Endothelial cell of umbilical vein (primary cell): ENCODE measurements around the gene FOXF1. TPM values are rescaled to one million over a fixed set of nuclear protein-coding genes. Genes with fewer than 3 reads are reported as not detected.

Experiments
- BruUV-seq: library from RNA; stranded (reverse); fragments of 400-500 nt; replicated peaks from 2 replicates; lab custom pipeline; 2021; lab: Mats Ljungman, UMichigan
- CTCF ChIA-PET: fragments of 300-600, 350-600 bp; sonication (Branson Sonifier 250); formaldehyde crosslinking; loops from one replicate; lab custom pipeline; 2021; ENCODE audit warnings: antibody characterized with exemption, inconsistent platforms; lab: Charles Lee
- POLR2A ChIA-PET: fragments of 300-600, 350-600 bp; sonication (Branson Sonifier 250); formaldehyde crosslinking; loops from one replicate; lab custom pipeline; 2021; ENCODE audit warnings: antibody characterized with exemption, inconsistent platforms; lab: Charles Lee
- DNase-seq: peaks from one replicate; pipeline ENCODE4 v3.0.0-alpha.2; 2011; ENCODE audit warnings: low read depth, low spot score
- FAIRE-seq: peaks from 2 replicates; lab custom pipeline; 2011; peaks lifted over from hg19 to GRCh38; lab: Jason Lieb, UNC
- H2AFZ ChIP-seq: 2 replicates; pipeline ENCODE4 v1.6.0; 2012; ENCODE audit warnings: low read depth, low read length, control low read depth, inconsistent platforms
- H3K27ac ChIP-seq: 2 replicates; pipeline ENCODE4 v1.5.1; 2011; ENCODE audit warnings: low read depth, mild to moderate bottlenecking, control low read depth, low read length, moderate library complexity; ENCODE audit not compliant: insufficient read depth
- H3K27me3 ChIP-seq, 2 experiments: 2 replicates each; pipeline versions ENCODE4 v1.6.0 to v1.6.1; 2011; ENCODE audit warnings: low read length in 2 of 2, mixed read lengths in 1 of 2; ENCODE audit not compliant: control insufficient read depth in 2 of 2, insufficient read depth in 2 of 2
- H3K36me3 ChIP-seq, 2 experiments: 2 replicates in 1 of 2; 3 replicates in 1 of 2; pipeline ENCODE4 v1.5.1; 2011; ENCODE audit warnings: low read length in 2 of 2, mild to moderate bottlenecking in 1 of 2, moderate library complexity in 1 of 2; ENCODE audit not compliant: control insufficient read depth in 2 of 2, insufficient read depth in 2 of 2; ENCODE audit errors: extremely low read depth in 1 of 2
- H3K4me1 ChIP-seq: 3 replicates; pipeline ENCODE4 v1.5.1; 2011; ENCODE audit warnings: mild to moderate bottlenecking, low read length; ENCODE audit not compliant: control insufficient read depth, insufficient read depth; ENCODE audit errors: extremely low read depth
- H3K4me2 ChIP-seq: 2 replicates; pipeline ENCODE4 v1.6.1; 2011; ENCODE audit warnings: low read length, control low read depth, mixed read lengths; ENCODE audit not compliant: insufficient read depth
- H3K4me3 ChIP-seq, 3 experiments: fragments of 200-600 bp in 1 of 3; sonication (generic), shearing (Covaris generic) in 1 of 3; replicated peaks in 1 of 3; 2 replicates each; pipeline ENCODE4 v1.5.1; 2011 to 2016; ENCODE audit warnings: control low read depth in 3 of 3, low read length in 3 of 3, mild to moderate bottlenecking in 2 of 3, inconsistent platforms in 1 of 3, low read depth in 1 of 3, moderate library complexity in 1 of 3; ENCODE audit not compliant: insufficient read depth in 1 of 3
- H3K79me2 ChIP-seq: 2 replicates; pipeline ENCODE4 v1.6.0; 2012; ENCODE audit warnings: low read length, inconsistent platforms; ENCODE audit not compliant: control insufficient read depth, insufficient read depth
- H3K9ac ChIP-seq: replicated peaks from 2 replicates; pipeline ENCODE3; 2011; ENCODE audit warnings: low read length, control low read depth; ENCODE audit not compliant: insufficient read depth; ENCODE audit errors: extremely low read depth
- H3K9me1 ChIP-seq: replicated peaks from 3 replicates; pipeline ENCODE4 v1.6.0; 2011; ENCODE audit warnings: mild to moderate bottlenecking, low read length; ENCODE audit not compliant: control insufficient read depth, insufficient read depth; ENCODE audit errors: extremely low read depth
- H3K9me3 ChIP-seq: replicated peaks from 2 replicates; pipeline ENCODE4 v1.5.1; 2012; ENCODE audit warnings: low read length, inconsistent platforms; ENCODE audit not compliant: control insufficient read depth, insufficient read depth
- H4K20me1 ChIP-seq: replicated peaks from 2 replicates; pipeline ENCODE3; 2011; ENCODE audit warnings: mild to moderate bottlenecking, low read length; ENCODE audit not compliant: control insufficient read depth, insufficient read depth; ENCODE audit errors: extremely low read depth
- EZH2 ChIP-seq: IDR thresholded peaks from 2 replicates; pipeline ENCODE4 v1.6.1; 2012; ENCODE audit warnings: borderline replicate concordance, low read depth, mild to moderate bottlenecking, moderate library complexity, low read length, inconsistent platforms; ENCODE audit not compliant: severe bottlenecking
- FOS ChIP-seq: IDR thresholded peaks from 2 replicates; pipeline ENCODE4 v1.6.1; 2011; ENCODE audit warnings: mild to moderate bottlenecking, low read length, moderate library complexity, borderline replicate concordance; ENCODE audit not compliant: insufficient read depth
- GATA2 ChIP-seq: IDR thresholded peaks from 2 replicates; pipeline ENCODE4 v1.7.0; 2011; ENCODE audit warnings: low read depth, mild to moderate bottlenecking, moderate library complexity, mixed read lengths, low read length; ENCODE audit not compliant: insufficient read length, insufficient read depth
- JUN ChIP-seq: IDR thresholded peaks from 2 replicates; pipeline ENCODE4 v1.6.1; 2011; ENCODE audit warnings: borderline replicate concordance, low read depth; ENCODE audit not compliant: insufficient read length, insufficient read depth
- MAX ChIP-seq: IDR thresholded peaks from 2 replicates; pipeline ENCODE4 v1.6.1; 2011; ENCODE audit not compliant: insufficient read depth, insufficient read length
- MYC ChIP-seq: IDR thresholded peaks from one replicate; pipeline ENCODE4 v1.6.1; 2011; ENCODE audit warnings: mild to moderate bottlenecking, low read depth, low read length
- POLR2A ChIP-seq: IDR thresholded peaks from 2 replicates; pipeline ENCODE4 v1.6.1; 2012; ENCODE audit warnings: low read depth, mild to moderate bottlenecking, control low read depth, low read length
- POLR2AphosphoS5 ChIP-seq: IDR thresholded peaks from 2 replicates; pipeline ENCODE4 v1.6.1; 2012; ENCODE audit warnings: low read depth, mild to moderate bottlenecking, control low read depth, low read length, moderate library complexity; ENCODE audit not compliant: insufficient read depth
- dilution Hi-C: fragments of 300-500 bp; cut with MboI; formaldehyde crosslinking; loops from one replicate; pipeline ENCODE4 v1.15.0; 2019; ENCODE audit warnings: low sequenced_read_pairs; ENCODE audit not compliant: extremely low pct_ligation_motif_present
- intact Hi-C: fragments of 100-400 bp; cut with micrococcal nuclease; formaldehyde crosslinking; loops from one replicate; pipeline ENCODE4 v1.10.0; 2022
- polyA plus RNA-seq, 4 experiments: library from polyadenylated mRNA; depleted of rRNA in 3 of 4; stranded (reverse) in 3 of 4; unstranded in 1 of 4; fragments of >200 nt; gene quantifications; 2 replicates each; pipeline versions ENCODE4 v1.2.1 to v1.2.3, GENCODE V29; 2011 to 2012; ENCODE audit warnings: missing spikeins in 1 of 4
- total RNA-seq: library from RNA; stranded (reverse); gene quantifications from 2 replicates; pipeline ENCODE4 v1.2.3, GENCODE V29; 2021
- TF ChIP-seq, protein P1 (sequence below), 2 donors: IDR thresholded peaks; 1 replicate in 1 of 2; 2 replicates in 1 of 2; pipeline ENCODE4 v1.5.1; 2011; ENCODE audit warnings: low read length in 2 of 2, mild to moderate bottlenecking in 2 of 2, moderate library complexity in 2 of 2, control low read depth in 1 of 2, inconsistent platforms in 1 of 2, low read depth in 1 of 2; ENCODE audit not compliant: insufficient read depth in 1 of 2; ENCODE audit errors: extremely low read depth in 1 of 2

The FOXF1 gene
- total and polyA plus RNA-seq, 2 donors (not counting 3 experiments of a cell fraction or from before 2014, with no cell fraction given), result 1.0 to 1.1 TPM

GRCh38 chr16:86557587-86557986, 47.3 kb downstream of the FOXF1 start:
- Histone ChIP-seq H3K27me3 (peaks cover 3 to 5% of the 10 kb centered on the region in 2 experiments), H3K27ac (no peak overlapping the region), H3K9me3 (no peaks in the 10 kb centered on the region), H3K79me2 (peaks cover 12% of the 10 kb centered on the region), H2AFZ (no peak overlapping the region), H3K4me1 (peaks cover 12% of the 10 kb centered on the region), H4K20me1 (no peaks in the 10 kb centered on the region), H3K4me2 (no peak overlapping the region), H3K4me3 (no peak overlapping the region), H3K9me1 (no peaks in the 10 kb centered on the region), H3K36me3 (no peaks in the 10 kb centered on the region), H3K9ac (no peak overlapping the region)
- FAIRE-seq, result no peak
- no peak for DNase-seq
- ChIA-PET CTCF (interaction anchor here (1.4 to 2.4 kb wide), 3 partner anchors 316 to 741 kb away, joined by 4 to 11 read pairs (median 6); no protein-coding TSS in a partner anchor), POLR2A (no interaction called here)
- dilution Hi-C loops (no loop called here), intact Hi-C loops (no loop called here)
- TF ChIP-seq FOS (no peak), POLR2A (no peak), GATA2 (no peak), EZH2 (no peak), MYC (no peak), POLR2AphosphoS5 (no peak), JUN (no peak), MAX (no peak)
- TF ChIP-seq, protein P1, sequence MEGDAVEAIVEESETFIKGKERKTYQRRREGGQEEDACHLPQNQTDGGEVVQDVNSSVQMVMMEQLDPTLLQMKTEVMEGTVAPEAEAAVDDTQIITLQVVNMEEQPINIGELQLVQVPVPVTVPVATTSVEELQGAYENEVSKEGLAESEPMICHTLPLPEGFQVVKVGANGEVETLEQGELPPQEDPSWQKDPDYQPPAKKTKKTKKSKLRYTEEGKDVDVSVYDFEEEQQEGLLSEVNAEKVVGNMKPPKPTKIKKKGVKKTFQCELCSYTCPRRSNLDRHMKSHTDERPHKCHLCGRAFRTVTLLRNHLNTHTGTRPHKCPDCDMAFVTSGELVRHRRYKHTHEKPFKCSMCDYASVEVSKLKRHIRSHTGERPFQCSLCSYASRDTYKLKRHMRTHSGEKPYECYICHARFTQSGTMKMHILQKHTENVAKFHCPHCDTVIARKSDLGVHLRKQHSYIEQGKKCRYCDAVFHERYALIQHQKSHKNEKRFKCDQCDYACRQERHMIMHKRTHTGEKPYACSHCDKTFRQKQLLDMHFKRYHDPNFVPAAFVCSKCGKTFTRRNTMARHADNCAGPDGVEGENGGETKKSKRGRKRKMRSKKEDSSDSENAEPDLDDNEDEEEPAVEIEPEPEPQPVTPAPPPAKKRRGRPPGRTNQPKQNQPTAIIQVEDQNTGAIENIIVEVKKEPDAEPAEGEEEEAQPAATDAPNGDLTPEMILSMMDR (IDR thresholded peaks at IDR 0.05; ENCODE audit: extremely low read depth in 1 of 2, insufficient read depth in 1 of 2, low read depth in 1 of 2, low read length in 2 of 2), result no peak
- no TSS peak for BruUV-seq
